ENCODE measurements around the gene ZFYVE28.
"Not testable (repeated sequence)": the region's sequence is repeated elsewhere in the genome, so short reads cannot be mapped to it uniquely, and the experiment has no call there.

Gene ZFYVE28

GRCh38 chr4:2417765-2418649 is at the start of gene ZFYVE28:
ZFYVE28 (minus strand) TSS chr4:2418645; CDS start chr4:2418323, 322 bp downstream.
- DNase-seq (ENCODE audit: low read depth), result no peak
- peak within 1 kb of the TSS; percentile 61 for H3K4me3 ChIP-seq (ENCODE audit: low read depth, low read length)
- TF ChIP-seq CTCF (IDR thresholded peaks at IDR 0.05; ENCODE audit: control insufficient read depth, extremely low read depth, insufficient read depth), result no peak

GRCh38 chr4:2465544-2465943 is 47.1 kb upstream of the ZFYVE28 start:
- DNase-seq (ENCODE audit: low read depth); H3K4me3 ChIP-seq (ENCODE audit: low read depth, low read length): not testable (repeated sequence)

- H3K4me3 ChIP-seq (ENCODE audit: low read depth, low read length), result no peak overlapping the region
- DNase-seq (ENCODE audit: low read depth), result no peak
- no peak for TF ChIP-seq CTCF (IDR thresholded peaks at IDR 0.05; ENCODE audit: control insufficient read depth, extremely low read depth, insufficient read depth)
These were observed 46.6 kb upstream of the ZFYVE28 start for GRCh38 chr4:2465032-2465431.

GRCh38 chr4:2462992-2463762 is 44.7 kb upstream of the ZFYVE28 start:
- DNase-seq (ENCODE audit: low read depth), result no peak
- no peak for TF ChIP-seq CTCF (IDR thresholded peaks at IDR 0.05; ENCODE audit: control insufficient read depth, extremely low read depth, insufficient read depth)
- peak overlapping the region; percentile 42 for H3K4me3 ChIP-seq (ENCODE audit: low read depth, low read length)

- H3K4me3 ChIP-seq (ENCODE audit: low read depth, low read length), result peak overlapping the region; percentile 42
- peak; percentile 65 for TF ChIP-seq CTCF (IDR thresholded peaks at IDR 0.05; ENCODE audit: control insufficient read depth, extremely low read depth, insufficient read depth)
- DNase-seq (ENCODE audit: low read depth), result no peak
These were observed 44.0 kb upstream of the ZFYVE28 start for GRCh38 chr4:2462218-2462991.

- no peak for DNase-seq (ENCODE audit: low read depth)
- no peak overlapping the region for H3K4me3 ChIP-seq (ENCODE audit: low read depth, low read length)
- no peak for TF ChIP-seq CTCF (IDR thresholded peaks at IDR 0.05; ENCODE audit: control insufficient read depth, extremely low read depth, insufficient read depth)
These were observed 43.0 kb upstream of the ZFYVE28 start for GRCh38 chr4:2461246-2461960.

Measured in LNCaP clone FGC (cell line).